GM11168 (cell line): ENCODE data around the gene SNRNP70.

ENCODE experiments used
- in situ Hi-C: fragments of 300-500 bp; cut with MboI; formaldehyde crosslinking; loops from one replicate; pipeline ENCODE4 v1.12.0; 2022; ENCODE audit warnings: low sequenced_read_pairs; ENCODE audit not compliant: unreplicated experiment

The SNRNP70 gene

GRCh38 chr19:49097453-49098288 is 12.4 kb downstream of the SNRNP70 start:
- in situ Hi-C loops: no loop called here

DNA sequence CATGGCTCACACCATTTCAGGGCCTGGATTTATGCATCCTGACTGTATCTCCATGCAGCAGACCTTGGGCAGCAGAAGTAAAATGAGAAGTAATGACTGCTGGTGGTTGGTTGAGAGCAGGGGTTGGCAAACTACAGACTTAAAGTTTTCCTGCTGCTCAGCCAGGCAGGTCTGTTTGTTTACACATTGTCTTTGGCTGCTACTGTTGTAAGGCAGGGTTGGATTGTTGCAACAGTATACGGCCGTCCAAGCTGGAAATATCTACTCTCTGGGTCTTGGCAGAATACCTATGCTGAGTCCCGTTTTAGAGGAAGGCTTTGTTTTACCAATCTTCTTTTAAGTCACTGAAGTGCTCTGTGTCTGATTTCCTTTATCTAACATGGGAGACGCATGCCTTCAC is 13.5 kb downstream of the SNRNP70 start:
- in situ Hi-C loops: no loop called here

- in situ Hi-C loops: no loop called here
These were observed 15.9 kb downstream of the SNRNP70 start for GRCh38 chr19:49101160-49101559.

- in situ Hi-C loops: no loop called here
These were observed 17.1 kb downstream of the SNRNP70 start for GRCh38 chr19:49102303-49102702.

- in situ Hi-C loops: no loop called here
These were observed 18.3 kb downstream of the SNRNP70 start for GRCh38 chr19:49103331-49104085.

- in situ Hi-C loops: no loop called here
These were observed 19.1 kb downstream of the SNRNP70 start for GRCh38 chr19:49104229-49104864.

DNA sequence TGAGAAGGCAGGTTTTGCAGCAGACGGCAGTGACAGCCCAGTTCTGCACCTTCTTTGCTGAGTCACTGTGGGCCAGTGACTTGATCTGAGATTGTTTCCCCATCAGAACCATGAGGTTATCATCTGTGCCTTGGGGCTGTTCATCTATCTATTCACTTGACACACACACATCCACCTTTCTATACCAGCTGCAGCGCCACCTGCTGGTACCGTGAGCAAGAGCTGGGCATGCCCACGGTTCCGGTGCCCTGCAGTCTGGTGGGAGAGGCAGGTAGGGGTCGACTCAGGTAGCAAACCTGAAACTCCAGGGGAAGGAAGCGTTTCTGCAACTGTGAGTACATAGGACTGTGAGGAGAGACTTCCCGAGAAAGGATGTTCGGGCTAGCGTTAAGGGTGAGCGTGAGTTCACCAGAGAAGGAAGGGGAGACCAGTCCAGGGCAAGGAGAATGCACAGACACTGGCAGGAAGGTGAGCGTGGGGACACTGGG is 21.4 kb downstream of the SNRNP70 start:
- in situ Hi-C loops: no loop called here

DNA sequence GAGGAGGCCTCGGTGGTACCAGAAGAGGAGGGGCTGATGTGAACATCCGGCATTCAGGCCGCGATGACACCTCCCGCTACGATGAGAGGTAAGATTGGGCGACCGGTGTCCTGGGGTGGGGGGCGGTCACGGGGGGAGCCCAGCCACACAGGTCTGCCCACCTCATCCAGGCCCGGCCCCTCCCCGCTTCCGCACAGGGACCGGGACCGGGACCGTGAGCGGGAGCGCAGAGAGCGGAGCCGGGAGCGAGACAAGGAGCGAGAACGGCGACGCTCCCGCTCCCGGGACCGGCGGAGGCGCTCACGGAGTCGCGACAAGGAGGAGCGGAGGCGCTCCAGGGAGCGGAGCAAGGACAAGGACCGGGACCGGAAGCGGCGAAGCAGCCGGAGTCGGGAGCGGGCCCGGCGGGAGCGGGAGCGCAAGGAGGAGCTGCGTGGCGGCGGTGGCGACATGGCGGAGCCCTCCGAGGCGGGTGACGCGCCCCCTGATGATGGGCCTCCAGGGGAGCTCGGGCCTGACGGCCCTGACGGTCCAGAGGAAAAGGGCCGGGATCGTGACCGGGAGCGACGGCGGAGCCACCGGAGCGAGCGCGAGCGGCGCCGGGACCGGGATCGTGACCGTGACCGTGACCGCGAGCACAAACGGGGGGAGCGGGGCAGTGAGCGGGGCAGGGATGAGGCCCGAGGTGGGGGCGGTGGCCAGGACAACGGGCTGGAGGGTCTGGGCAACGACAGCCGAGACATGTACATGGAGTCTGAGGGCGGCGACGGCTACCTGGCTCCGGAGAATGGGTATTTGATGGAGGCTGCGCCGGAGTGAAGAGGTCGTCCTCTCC is 22.6 kb downstream of the SNRNP70 start:
- in situ Hi-C loops: no loop called here

DNA sequence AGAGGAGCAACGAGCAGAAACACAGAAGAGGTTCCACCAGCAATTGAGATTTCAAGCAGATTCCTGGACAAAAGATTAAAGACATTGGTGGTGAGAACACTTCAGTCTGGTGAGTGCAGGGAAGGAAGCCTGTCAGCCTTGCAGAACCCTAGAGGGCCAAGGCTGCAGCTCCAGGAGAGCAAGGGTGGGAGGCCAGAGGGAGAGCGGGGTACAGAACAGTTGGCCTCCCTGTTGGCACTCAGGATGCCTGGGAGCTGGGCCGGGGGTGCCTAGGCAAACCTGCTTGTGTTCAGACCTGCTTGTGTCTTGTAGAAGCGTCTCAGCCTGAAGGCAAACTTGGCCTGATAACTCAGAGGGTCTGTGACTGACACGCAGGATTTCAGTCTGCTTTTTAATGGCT is 23.8 kb downstream of the SNRNP70 start:
- in situ Hi-C loops: no loop called here

DNA sequence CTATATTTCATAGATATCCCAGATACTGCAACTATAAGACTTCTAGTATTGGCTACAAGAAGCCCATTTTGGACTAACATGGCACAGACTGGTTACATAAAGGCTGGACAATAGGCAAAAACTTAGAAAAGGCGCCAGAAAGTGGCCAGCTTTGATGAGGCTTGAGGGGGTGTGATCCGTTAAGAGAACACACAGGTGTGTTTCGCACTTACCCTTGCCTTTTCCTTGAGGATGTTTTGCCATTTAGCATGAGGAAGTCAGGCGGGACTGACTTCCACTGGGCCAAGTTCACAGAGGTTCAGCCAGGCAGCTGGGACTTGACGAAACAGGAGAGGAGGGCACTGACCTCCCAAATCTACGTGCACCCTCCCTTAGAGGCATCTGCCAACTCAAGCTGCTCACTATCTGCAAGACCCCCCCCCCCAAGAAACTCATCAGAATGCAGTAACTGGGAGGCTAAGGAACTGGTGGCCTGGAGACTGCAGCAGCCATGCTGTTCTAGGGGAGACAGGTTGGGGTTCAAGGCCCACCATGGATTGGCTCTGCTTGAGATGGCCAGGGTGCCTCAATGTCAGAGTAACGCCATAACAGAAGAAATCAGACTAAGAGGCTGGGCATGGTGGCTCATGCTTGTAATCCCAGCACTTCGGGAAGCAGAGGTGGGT is 24.4 kb downstream of the SNRNP70 start:
- in situ Hi-C loops: no loop called here

DNA sequence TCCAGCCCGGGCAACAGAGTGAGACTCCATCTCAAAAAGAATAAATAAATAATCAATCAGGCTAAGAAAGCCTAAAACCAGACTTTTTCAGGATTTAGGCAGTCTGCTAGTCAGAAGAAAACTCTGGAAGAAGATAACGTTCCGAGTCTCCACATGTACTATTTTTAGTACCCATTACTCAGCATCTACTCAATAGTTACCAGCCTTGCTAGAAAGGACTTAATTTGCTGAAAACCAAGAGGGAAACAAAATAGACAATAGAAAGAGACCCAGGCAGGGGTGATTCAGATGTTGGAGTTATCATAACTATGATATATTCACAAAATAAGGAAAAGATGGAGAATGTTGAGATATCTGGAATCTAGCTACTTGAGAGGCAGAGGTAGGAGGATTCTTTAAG is 25.3 kb downstream of the SNRNP70 start:
- in situ Hi-C loops: no loop called here

DNA sequence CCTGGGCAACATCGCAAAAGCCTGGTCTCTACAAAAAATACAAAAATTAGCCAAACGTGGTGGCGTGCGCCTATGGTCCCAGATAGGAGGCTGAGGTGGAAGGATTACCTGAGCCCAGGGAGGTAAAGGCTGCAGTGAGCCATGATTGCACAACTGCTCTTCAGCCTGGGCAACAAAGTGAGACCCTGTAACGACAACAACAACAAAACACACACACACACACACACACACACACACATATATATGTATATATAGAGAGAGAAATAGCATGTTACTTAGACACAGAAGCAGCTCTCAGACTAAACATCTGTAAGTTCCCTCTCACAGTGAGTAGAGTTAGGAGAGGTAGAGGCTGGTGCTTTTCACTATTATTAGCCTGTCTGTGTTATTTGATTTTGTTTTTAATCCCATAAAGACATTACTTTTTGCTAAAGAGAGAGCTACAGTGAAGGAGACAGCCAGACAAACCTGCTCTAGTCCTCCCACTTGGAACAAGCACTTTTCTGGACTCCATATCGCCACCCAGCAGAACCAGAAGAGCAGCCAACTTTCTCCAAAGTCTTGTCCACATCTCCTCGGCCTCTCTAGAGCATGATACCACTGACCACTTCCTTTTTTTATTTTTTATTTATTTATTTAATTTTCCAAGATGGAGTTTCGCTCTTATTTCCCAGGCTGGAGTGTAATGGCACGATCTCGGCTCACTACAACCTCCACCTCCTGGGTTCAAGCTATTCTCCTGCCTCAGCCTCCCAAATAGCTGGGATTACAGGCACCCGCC is 26.2 kb downstream of the SNRNP70 start:
- in situ Hi-C loops: no loop called here

DNA sequence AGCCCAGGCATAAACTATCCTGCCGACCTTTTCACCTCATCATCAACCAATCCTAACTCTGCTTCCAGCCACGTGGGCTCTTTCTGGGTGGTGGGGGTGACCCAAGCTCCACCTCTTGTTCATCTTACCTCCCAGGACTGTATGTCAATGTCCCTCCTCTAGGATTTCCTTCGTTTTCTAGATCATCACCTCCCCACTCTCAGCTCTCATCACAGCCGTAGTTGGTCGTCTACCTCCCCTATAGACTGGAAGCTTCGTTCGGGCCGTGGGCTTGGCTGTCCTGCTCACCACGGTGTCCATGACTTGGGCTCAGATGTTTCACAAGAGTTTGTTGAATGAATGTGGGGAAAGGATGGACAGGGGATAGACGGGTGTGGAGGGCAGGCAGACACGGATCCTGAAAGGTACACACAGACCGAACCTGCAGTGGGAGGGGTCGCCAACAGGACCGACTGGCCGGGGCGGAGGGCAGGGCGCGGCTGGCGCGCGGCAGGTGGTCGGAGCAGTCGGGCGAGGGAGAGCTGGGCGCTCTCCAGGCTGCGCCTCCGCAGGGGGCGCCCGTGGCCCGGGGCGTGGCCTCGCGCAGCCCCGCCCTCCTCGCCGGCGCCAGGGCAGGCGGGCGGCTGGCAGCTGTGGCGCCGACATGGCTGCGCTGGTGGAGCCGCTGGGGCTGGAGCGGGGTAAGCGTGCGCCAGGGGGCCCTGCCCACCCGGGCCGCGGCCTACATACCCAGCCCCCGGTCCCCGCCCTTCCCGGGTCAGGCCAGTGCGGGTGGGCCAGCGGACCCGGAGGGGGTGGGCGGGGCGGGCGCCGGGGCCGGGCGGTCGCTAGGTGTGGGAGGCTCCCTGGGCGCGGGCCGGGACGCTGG is 28.7 kb downstream of the SNRNP70 start, which contains the start of gene LIN7B:
Gene LIN7B (plus strand): TSS at position 609 of the 868 bp plus-strand sequence. CDS start 35 bp downstream, at position 644.
- in situ Hi-C loops: no loop called here

- in situ Hi-C loops: no loop called here
These were observed 29.5 kb downstream of the SNRNP70 start for GRCh38 chr19:49114630-49115363.

- in situ Hi-C loops: no loop called here
These were observed 31.3 kb downstream of the SNRNP70 start for GRCh38 chr19:49116544-49116943.

- in situ Hi-C loops: no loop called here
These were observed 32.7 kb downstream of the SNRNP70 start for GRCh38 chr19:49117677-49118564.
